Measurements from ENCODE around the gene EFNA5.

EFNA5 gene

GRCh38 chr5:107381189-107381856 is 289.4 kb downstream of the EFNA5 start:
- DNase-seq: peak; percentile 23

DNA sequence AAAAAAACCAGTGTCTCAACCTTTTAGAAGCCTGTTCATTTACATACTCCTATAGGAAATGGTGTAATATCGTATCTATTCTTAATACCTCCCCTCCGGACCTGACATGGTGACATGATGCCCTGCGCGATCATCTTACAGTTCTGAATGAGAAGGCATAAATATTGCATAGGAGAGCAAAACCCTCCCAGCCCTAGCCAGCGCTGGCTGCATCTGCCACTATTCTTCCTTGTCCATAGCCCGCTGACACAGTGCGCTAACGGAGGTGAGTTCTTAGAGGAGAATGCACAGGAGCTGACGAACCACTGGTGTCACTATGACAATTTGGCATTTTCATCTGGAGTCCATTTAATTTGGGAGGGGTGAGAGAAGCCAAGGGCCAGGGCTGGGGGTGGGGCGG is 290.1 kb downstream of the EFNA5 start:
- DNase-seq: no peak

GRCh38 chr5:107378218-107378899 is 292.4 kb downstream of the EFNA5 start:
- no peak for DNase-seq

GRCh38 chr5:107377277-107377609 is 293.5 kb downstream of the EFNA5 start:
- DNase-seq: no peak

GRCh38 chr5:107376546-107377276 is 294.0 kb downstream of the EFNA5 start:
- no peak for DNase-seq

GRCh38 chr5:107373549-107374263 is 297.0 kb downstream of the EFNA5 start:
- DNase-seq: no peak

DNA sequence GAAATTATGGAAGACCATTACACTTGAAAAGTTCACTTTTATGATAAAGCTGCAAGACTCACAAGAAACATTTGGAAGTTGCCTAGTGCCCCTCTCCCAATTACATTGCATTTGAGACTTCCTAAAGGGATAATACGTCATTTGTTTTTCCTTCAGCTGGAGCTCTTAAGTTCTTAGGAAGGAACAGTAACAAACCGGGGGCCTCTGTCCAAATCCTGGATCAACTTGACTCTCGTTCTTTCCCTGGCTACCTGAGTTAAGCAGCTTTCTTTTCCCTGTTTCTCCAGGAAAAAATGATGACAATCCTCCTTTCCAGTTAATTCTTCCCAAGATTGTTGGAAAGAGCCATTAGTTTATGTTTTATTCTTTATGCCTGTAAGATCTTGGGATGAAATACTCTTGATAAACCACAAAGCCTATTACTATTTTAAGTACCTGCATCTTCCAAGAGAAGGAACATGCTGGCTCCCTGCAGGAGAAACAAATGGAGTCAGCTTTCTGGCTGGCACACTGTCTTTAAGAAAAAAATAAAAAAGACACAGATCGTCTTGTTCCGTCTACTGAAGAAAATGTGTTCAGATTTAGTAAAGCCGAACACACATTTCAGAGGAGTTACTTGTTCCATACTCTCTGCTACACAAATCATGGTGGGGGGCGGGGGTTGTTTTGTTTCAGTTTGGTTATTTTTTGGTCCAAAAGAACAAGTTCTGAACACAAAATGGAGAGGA is 297.9 kb downstream of the EFNA5 start:
- no peak for DNase-seq

DNA sequence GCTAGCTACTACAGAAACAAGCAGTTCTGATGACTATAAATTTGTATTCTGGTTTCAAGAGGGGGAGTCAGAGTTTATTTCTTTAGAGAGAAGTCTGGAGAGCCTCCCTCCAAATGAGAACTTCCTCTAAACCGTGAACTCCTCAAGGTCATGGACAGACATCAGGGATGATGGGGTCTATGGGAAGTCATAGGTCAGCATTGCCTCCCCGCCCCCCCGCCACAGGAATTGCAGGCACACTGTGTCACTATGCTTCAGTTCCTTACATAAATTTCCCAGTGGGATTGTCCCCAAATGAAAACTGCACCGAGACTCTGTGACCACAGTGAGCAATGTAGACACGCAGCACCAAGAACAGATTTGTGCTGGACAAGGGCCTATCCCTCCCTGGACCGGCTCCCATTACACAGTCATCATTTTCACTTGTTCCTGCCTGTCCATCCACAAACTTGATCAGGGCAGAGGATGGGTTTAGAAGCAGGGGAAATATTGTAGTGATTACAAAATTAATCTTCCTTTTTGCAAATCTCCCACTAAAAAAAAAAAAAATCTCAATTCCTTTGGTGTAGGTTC is 300.3 kb downstream of the EFNA5 start:
- no peak for DNase-seq

DNA sequence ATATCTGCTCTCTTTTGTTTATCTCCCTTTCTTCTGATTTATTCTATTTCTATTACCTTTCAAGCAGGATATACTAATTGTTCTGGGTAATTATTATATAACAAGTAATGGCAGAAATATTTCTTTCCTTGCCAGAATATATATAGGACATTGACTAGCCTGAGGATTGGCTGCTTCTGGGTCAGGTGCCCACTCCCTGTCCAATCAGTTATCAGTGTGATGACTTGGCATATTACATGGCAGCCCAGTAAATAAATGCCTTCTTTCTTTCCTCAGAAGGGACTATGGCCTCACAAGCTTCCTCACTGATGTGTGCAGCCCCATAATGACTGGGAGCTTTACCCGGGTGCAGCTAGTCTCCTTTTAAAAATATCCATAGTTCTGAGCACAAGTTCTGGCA is 301.1 kb downstream of the EFNA5 start:
- no peak for DNase-seq

GRCh38 chr5:107368615-107369014 is 302.1 kb downstream of the EFNA5 start:
- DNase-seq: no peak

DNA sequence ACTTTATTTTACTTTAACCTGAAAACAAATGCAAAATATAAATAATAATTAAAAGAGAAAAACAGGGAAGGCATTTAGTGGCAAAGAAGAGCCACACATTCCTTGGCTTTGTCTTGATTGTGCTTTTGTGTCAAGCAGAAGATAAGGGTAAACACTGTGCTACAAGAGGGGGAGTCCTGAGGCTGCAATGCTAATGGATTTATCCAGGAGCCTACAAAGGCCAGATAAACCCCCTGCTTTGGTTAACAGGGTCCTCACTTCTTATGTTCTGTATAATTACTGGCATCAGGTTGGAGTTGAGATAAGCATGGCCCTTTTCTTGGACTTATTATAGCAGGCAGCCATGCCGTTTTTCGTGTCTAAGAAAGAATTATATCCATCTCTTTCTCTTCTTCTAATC is 302.8 kb downstream of the EFNA5 start:
- no peak for DNase-seq

DNA sequence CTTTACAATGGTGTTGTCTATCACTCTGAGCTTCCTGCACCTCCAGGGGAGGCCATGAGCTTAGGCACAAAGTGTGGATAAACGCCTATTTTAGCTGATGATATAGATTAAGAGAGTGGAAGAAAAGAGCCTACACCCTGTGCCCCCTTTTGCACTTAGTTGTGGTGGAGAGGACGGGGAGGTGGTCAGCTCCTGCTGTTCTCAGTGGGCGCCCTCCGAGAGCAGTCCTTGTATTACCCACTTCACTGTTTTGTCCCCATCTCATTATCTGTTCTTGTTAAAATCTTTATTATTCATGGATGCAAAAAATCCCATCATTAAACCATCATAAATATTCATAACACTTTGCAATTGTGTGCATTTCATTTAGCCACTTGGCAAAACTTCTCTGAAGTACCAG is 303.3 kb downstream of the EFNA5 start:
- no peak for DNase-seq

DNA sequence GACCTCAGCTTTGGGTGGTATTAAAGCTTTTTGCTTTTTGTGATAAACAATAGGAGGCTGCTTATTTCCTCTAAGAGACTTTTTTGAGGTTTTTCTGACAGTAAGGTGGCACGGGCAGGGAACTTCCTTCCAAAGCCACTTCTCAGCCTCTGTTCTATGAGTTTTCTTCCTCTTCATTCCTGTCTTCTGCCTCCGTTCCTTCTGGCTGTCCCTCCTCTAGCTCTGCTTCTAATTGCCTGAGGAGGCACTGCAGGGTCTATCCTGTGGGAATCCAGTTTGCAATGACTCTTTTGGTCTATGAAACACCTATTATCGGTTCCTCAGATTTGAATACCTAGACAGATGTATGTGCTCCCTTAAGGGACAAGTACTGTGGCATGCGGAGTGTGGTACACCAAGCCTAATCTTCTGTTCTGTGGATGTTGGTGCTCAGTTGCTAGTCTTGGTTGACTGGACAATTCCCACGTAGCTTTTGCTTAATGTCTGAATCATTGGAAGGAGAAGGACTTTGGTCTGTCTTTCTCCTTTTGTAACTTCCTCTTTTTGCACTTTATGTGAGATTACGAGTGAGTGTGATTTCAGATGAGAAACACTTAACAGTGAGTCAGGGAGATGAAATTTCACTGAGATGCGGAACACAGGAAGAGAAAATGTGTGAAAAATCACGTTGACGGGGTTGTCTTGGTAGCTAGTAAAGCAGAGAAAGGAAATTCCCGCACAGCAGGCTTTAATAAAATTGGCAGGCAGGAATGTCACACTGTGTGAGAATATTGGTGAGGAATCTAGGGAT is 305.2 kb downstream of the EFNA5 start:
- no peak for DNase-seq

- DNase-seq: no peak
These were observed 306.1 kb downstream of the EFNA5 start for GRCh38 chr5:107364443-107365319.

GRCh38 chr5:107363768-107364167 is 307.0 kb downstream of the EFNA5 start:
- no peak for DNase-seq

- DNase-seq: no peak
These were observed 308.8 kb downstream of the EFNA5 start for GRCh38 chr5:107361945-107362344.

DNA sequence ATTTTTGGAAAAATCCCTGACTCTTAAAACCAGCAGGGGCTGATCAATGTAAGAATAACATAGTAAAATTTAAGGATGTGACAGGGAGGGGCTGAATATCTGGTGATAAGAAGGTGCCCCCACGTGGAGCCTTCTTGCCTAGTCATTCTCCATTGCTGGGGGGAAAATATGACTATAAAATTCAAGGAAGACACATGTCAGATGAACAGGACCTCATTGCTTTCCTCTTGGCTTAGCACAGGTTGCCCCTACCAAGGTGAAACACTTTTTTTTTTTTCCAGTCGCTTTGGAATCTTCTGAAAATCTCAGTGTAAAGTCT is 310.9 kb downstream of the EFNA5 start:
- DNase-seq: no peak

GRCh38 chr5:107359033-107359915 is 311.5 kb downstream of the EFNA5 start:
- no peak for DNase-seq

- DNase-seq: no peak
These were observed 313.8 kb downstream of the EFNA5 start for GRCh38 chr5:107356891-107357290.

- DNase-seq: no peak
These were observed 318.2 kb downstream of the EFNA5 start for GRCh38 chr5:107352576-107352975.
